Hematopoietic multipotent progenitor cell treated with erythropoietin and hydrocortisone succinate and interleukin-3 and kit ligand, for 15 days (in vitro differentiated cells): ENCODE data around the gene BCL7B.
"Not testable (repeated sequence)": the region's sequence is repeated elsewhere in the genome, so short reads cannot be mapped to it uniquely, and the experiment has no call there.

Source experiments
- DNase-seq: peaks from one replicate; pipeline ENCODE4 v3.0.0-alpha.2; 2015; ENCODE audit warnings: low spot score

The BCL7B gene

DNA sequence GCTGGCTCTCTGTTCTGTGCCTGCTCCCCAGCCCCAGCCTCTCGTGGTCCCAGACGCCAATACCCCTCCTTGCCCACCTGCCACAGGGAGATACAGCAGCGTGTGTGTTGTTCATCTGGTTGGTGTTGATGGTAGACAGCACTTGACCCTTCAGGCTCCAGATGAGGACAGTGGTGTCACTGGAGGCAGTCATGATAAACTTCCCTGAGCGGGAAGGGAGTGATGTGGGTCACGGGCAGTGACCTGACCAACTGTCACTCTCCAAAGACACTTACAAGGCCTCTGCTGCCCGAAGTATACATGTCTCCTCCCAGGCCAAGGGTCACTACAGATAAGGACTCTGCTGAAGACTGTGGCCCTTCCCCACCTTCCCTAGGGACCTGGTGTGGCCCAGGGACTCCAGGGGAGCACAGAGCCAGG is 15.3 kb upstream of the BCL7B start:
- no peak for DNase-seq

DNA sequence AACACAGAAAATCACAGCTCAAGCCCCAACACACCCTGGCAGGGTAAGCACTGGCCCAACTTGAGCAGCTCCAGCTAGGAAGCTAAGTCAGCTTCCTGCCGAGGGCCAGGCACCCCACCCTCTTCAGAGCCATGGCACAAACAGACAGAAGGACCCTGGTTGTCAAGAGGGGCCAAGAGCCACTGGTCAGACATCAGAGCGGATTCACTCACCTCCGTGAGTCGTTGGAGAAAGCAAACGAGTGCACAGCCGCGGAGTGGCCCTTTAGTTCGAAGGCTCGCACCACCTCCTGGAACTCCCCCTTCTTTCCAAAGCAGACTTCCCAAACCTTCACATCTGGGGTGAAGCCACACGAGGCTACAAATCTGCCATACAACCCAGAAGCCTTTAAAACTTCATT is 13.5 kb upstream of the BCL7B start:
- no peak for DNase-seq

DNA sequence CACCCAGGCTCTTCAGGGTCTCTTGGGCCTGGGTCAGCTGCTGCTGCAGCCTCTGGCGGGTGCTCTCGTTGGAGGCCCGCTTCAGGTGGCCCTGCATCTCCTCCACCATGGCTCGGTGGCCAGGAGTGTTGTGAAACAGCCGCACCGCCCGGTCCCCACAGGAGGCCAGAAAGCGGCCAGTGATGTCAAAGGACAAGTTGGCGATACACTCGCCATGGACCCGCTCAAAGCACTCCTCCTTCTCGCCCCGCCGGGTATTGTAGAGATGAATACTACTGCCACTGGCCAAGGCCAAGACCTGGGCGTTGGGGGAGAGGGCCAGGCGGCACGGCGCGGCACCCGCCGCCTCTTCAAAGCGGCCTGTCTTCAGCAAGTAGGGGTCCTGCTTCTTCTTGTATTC is 13.0 kb upstream of the BCL7B start:
- no peak for DNase-seq

DNA sequence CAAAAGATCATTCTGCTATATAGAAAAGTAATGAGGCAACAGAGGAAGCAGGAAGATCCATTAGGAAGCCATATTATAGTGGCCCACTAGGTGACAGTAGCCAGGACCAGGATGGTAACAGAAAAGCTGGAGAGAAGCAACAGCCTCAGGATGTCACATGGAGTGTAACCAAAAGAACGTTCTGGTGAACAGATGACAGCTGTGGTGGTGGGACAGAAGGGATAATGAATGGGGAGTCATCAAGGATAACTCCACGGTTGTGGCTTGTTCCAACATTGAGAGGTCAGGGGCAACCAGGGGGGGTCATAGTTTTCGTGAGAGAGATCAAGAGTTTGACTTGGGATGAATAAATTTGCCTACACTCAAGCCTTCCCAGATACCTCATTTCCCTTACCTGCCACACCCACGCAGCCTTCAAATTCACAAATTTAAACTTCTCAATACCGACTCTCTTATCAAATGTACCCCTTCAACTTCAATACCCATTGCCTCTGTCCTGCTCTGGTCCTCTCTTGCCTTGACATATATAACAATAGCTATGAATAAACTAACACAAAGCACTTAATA is 11.6 kb upstream of the BCL7B start:
- DNase-seq, result no peak

DNA sequence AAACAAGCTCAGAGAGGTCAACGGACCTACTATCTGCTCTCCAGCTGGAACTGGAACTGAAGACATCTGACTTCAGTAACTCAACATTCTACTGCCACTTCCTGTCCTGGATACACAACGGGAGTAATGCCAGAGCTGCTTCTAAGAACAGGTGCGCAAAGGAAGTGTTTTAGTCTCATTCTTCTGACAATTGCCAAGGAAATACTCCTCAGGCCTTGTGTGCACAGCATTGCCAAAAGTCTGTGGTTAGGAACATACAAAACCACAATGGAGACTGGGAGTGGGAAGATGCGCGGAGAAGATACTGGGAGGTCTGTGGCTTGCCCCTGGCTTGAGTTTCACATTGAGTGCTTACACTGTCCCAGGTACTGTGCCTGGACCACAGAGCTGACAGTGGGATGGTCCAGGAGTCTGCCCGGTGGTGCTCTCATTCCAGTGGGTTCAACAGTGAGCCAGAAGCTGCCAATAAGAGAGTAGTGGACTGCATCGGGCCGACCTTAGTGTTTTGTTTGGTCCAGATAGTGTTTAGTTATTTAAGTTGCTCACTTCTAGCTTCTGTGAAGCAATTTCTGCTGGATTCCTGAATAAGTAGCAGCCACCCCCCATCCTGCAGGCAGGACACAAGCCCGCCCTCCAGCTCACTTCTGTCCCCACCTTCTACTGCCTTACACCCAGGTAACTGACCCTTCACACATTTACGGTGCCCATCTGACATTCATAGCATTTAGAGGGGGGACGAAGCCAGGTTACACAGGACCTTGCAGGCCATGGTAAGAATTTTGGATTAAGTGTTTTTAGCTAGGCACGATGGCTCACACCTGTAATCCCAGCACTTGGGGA is 10.6 kb upstream of the BCL7B start:
- no peak for DNase-seq

DNA sequence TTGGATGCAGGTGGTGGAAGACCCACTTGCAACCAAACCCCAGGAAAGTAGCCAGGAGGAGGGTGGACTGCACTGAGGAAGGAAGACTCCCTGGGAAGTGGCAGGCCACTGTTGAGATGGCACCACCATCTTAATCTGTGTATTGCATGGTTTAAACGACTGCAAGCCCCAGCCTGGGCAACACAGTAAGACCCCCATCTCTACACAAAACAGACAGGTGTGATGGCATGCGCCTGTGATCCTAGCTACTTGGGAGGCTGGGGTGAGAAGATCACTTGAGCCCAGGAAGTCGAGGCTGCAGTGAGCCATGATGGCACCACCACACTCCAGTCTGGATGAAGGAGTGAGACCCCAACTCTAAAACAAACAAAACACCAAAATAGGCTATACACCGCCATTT is 9.7 kb upstream of the BCL7B start:
- no peak for DNase-seq

DNA sequence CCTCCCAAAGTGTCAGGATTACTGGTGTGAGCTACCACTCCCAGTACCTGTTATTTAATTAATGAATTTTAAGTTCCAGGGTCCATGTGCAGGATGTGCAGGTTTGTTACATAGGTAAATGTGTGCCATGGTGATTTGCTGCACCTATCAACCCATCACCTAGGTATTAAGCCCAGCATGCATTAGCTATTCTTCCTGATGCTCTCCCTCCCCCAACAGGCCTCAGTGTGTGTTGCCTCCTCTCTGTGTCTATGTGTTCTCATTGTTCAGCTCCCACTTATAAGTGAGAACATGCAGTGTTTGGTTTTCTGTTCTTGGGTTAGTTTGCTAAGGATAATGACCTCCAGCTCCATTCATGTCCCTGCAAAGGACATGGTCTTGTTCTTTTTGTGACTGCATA is 8.9 kb upstream of the BCL7B start:
- DNase-seq, result not testable (repeated sequence)

DNA sequence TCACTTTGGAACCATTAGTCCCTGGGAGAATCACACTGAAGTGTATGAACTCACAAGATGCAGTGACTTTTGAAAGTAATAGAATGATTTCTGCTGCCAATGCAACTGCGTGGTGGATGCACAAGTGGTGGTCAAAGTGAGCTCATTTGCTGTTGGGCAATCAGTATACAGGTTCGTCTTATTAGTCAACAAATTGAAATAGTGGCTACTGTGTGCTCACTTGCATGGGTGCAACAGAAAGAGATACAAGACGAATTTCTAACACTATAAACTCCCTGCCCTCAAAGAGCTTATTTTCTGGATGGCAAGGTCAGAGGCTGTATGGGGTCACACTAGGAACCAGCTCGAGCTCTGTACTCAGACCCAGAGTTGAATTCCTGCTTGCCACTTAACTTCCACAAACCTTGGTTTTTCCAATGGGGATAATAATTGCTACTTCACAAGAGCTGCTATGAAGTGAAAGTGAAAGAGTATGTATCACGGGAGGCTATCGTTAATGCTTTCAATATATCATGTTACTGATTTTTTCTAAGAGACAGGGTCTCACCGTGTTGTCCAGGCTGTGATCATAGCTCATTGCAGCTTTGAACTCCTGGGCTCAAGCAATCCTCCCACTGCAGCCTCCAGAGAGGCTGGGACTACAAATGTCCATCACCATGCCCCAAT is 8.3 kb upstream of the BCL7B start:
- DNase-seq, result no peak

DNA sequence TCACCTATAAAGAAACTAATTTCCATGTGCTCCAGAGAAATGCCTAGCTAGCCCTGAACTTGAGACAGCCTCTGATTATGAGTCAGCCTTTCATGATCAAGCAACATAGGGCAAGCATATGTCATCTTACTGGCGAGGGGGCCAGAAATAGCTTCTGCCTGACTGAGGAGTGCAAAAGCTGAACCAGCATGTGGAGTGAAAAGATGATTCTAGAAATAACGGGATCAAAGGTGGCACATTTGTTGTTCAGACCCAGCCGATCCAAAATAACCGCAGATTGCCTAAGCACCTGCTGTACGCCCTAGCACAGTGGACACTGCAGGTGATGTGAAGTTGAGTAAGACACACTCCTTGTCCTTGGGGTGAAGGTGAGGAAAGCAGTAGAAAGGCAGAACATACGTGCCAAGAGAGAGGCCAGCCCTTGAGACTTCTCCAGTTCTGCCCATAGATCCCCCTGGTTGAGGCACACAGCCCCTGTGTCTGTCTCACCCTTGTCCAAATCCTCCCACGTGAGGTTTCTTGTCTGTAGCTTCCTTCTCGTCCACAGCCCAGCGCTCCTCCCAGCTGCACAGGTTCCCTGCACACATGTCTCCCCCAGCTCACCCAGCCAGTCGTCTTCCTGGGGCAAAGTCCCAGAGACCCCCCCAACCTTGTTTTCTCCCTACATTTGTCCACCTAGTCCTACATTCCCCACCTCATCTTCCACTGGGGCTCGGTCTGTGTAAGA is 2.8 kb upstream of the BCL7B start:
- DNase-seq, result no peak

DNA sequence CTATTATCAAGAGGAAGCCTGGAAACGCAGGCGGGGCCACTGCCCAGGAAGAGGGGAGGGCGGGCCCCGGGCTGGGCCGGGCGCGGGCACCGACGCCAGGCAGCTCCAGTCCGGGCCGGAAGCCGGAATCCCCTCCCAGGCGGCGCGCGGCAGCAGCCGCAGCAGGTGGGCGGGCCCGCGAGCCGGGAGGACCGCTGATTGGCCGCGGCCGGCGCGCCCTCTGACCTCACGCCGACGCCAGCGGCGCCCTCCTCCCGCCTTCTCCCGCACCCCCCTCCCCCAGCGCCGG is 438 bp downstream of the BCL7B start:
- DNase-seq, result peak; percentile 91

DNA sequence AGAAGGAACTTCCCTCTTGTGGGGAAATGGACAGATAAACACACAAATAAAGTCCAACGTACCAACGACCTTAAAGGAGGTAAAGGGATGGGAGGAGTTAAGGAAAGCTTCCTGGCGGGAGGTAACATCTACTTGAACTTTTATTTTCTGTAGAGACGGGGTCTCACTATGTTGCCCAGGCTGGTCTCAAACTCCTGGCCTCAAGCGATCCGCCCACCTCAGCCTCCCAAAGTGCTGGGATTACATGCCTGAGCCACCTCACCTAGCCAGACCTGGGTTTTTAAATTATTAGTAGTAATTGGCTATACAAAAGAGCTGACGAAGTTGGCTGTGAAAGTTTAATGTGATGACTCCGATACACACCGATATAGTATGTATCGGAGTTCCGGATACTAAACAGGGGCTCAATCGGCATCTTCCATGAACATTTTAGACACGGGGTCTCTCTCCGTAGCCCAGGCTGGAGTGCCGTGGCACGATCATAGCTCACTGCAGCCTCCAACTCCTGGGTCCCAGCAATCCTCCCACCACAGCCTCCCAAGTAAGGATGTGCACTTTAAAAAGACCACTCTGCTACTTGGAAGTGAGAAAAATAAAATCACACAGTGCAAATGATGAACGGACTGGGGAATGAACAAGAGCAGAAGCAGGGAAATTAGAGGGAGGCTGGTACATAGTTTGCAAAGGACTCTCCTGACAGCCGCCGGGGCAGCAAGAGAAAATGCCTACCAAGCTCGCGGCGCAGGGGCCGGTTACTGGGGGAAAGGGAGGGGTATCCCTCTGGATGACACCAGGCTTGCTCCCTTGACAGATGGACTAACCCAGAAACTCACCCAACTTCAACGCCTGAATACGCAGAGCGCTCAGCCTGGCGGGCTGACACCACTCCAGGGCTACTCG is 1.0 kb downstream of the BCL7B start:
- no peak for DNase-seq

DNA sequence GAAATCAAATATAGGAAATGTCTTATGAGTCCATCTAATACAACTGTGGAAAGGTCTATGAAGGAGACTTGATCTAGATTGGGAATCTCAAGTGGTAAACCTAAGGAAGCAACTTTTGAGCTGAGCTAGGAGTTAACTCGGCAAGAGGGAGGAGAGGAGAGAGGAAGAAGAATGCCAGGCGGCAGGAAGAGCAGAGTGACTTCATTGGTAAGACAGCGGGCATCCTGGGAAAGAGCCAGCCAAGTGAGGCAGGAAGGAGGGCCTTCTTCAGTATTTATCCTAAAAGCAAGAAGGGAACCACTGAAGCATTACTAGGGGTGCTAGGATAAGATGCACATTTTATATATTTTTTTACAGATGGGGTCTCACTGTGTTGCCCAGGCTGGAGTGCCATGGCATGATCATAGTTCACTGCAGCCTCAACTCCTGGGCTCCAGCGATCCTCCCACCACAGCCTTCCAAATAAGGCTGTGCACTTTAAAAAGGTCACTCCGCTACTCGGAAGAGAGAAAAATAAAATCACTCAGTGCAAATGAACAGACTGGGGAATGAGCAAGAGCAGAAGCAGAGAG is 2.0 kb downstream of the BCL7B start:
- DNase-seq, result no peak

DNA sequence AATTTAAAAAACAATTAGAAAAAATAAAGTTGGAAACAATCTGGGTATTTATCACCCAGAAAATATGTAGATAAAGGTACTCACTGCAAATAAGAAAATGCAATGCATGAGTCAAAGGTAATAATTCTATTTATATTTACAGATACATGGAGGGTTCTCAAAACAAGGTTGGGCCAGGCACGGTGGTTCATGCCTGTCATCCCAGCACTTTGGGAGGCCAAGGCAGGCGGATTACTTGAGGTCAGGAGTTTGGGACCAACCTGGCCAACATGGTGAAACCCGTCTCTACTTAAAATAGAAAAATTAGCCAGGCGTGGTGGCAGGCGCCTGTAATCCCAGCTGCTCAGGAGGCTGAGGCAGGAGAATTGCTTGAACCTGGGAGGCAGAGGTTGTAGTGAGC is 7.4 kb downstream of the BCL7B start:
- not testable (repeated sequence) for DNase-seq

DNA sequence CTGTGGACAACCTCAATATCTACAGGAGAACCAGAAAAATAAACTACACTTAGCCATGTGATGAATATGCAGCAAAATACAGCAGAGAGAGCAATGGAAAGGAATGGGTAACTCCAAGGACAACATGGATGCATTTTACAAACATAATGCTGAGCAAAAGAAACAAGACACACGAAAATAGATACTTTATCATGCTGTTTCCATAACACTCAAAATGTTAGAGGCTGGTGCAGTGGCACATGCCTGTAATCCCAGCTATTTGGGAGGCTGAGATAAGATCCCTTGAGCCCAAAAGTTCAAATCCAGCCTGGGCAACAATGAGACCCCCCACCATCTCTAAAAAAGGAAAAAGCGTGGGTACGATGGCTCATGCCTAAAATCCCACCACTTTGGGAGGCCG is 8.3 kb downstream of the BCL7B start:
- no peak for DNase-seq

DNA sequence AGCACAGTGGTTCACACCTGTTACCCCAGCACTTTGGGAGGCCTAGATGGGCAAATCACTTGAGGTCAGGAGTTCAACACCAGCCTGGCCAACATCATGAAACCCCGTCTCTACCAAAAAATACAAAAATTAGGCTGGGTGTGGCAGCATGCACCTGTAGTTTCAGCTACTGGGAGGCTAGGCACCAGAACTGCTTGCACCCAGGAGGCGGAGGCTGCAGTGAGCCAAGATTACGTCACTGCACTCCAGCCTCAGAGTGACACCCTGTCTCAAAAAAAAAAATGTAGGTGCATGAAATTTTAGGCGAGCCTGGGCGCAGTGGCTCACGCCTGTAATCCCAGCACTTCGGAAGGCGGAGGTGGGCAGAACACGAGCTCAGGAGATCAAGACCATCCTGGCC is 9.6 kb downstream of the BCL7B start:
- DNase-seq, result no peak

DNA sequence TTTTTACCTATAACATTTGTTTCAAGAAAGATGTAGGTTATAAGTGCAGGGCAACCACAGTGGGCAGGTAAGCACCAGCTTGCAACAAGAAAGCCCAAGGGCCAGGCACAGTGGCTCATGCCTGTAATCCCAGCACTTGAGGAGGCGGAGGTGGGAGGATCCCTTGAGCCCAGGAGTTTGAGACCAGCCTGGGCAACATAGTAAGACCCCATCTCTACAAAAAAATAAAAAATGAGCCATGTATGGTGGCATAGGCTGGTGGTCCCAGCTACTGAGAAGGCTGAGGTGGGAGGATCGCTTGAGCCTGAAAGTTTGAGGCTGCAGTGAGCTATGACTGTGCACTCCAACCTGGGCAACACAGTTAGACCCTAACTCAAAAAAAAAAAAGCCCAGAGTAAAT is 12.8 kb downstream of the BCL7B start:
- no peak for DNase-seq

DNA sequence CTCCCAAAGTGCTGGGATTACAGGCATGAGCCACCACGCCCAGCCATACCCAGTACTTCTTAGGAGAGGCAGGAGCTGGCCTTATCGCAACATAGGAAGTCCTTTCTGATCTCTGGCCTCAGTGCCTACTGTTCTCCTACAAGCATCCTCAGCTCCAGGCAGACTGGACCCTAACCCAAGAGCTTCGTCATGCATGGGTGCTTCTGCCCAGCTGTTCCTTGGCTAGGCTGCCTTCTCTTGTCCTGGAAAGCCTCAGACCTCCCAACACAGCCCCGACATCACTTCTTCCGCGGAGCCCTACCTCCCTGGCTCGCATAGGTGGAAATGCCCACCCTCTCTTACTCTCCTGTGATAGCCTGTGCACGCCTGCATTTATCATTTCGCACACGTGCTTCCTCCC is 15.8 kb downstream of the BCL7B start:
- no peak for DNase-seq

DNA sequence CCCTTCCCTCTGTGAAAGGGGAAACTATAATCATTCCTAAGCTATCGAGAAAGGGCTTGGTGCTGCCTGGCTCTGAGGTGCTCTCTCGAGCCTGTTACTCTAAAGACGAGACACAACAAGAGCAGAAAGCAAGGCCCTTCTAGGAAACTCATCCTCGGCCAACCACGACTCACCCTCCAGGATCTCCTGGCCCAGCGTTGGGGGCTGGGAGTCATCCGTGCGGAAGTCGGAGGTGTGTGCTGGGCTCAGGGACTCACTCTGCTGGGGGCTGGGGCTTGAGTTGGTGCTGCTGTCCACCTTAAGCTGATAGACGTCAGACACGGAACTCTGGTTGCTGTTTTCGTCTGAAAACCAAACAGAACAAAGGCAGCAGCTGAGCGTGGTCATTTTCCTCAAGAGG is 17.8 kb downstream of the BCL7B start:
- DNase-seq, result no peak

DNA sequence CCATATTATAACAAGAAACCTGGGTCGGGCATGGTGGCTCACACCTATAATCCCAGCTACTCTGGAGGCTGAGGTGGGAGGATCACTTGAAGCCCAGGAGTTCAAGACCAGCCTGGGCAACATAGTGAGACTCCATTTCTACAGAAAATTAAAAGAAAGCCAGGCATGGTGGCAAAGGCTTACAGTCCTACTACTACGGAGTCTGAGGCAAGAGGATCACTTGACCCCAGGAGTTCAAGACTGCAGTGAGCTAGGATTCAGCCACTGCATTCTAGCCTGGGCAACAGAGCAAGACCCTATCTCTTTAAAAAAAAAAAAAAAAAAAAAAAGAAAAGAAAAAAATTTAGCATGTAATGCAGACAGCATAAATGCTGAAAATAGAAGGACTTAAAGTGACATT is 19.0 kb downstream of the BCL7B start:
- DNase-seq, result not testable (repeated sequence)

DNA sequence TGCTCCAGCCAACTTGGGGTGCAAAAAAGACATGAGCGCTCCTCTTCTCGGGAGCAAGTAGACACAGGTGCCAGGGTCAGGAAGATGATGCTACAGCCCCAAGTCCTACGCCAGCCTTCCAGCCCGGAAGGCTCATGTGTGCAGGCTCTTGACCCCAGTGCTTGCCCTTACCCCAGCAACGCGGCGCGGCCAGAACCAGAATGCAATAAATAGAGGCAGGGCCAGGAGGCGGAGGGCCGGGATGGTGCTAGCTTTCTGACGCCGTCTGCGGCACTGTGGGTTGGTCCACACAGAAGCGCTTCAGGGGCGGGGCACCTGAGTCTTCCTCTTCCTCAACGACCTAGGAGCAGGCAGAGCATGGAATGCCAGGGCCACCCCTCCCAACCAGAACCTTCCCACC is 20.4 kb downstream of the BCL7B start:
- no peak for DNase-seq

DNA sequence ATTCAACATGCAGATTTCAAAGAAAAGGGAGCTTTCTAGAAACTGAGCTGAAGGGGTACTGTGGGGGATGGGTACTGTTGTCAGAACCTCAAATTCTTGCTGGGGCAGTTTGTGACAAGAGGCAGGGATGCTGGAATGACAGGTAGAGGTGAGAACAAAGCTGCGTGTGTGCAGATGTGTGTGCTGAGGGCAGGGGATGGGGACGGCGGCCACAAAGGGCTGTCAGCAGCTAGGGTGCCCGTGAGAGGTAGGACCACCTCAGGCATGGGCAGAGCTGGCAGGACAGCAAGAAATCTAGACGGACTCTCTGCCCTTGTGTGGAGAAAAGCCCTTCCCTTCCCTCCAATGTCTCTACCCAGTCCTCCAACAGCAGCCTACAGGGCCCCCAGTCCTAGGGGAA is 21.0 kb downstream of the BCL7B start:
- no peak for DNase-seq

DNA sequence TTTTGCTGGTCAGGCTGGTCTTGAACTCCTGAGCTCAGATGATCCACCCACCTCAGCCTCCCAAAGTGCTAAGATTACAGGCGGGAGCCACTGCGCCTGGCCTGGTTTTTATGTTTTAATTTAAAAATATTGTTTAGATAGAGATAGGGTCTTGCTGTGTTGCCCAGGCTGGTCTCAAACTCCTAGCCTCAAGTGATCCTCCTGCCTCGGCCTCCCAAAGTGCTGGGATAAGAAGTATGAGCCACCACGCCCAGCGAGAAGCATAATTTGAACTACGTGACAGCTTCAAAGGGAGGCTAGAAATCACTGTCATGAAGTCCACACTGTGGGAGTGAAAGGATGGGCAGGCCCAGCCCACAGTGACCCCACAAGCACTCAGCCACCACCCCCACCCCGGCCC is 21.6 kb downstream of the BCL7B start:
- DNase-seq, result not testable (repeated sequence)
